Vagina (tissue), 2 donors: ENCODE data around the gene PARVA. TPM values are rescaled to one million over a fixed set of nuclear protein-coding genes. Genes with fewer than 3 reads are reported as not detected.

Experiments
- DNase-seq, 2 donors: peaks; one replicate each; pipeline ENCODE4 v3.0.0-alpha.2; 2017; ENCODE audit errors: extremely low spot score in 2 of 2
- H3K27ac ChIP-seq: fragments of 200-600 bp; sonication (generic); one replicate; pipeline ENCODE4 v1.5.1; 2019
- H3K27me3 ChIP-seq: fragments of 200-600 bp; sonication (generic); one replicate; pipeline ENCODE4 v1.5.1; 2019
- H3K36me3 ChIP-seq, 2 donors: fragments of 200-600 bp; sonication (generic); one replicate each; pipeline ENCODE4 v1.5.1; 2017 to 2019
- H3K4me1 ChIP-seq: fragments of 200-600 bp; sonication (generic); one replicate; pipeline ENCODE4 v1.5.1; 2019
- H3K4me3 ChIP-seq, 2 donors: fragments of 200-600 bp; sonication (generic); 1 replicate in 1 of 2; 2 replicates in 1 of 2; pipeline ENCODE4 v1.5.1; 2016 to 2019
- H3K9me3 ChIP-seq: fragments of 200-600 bp; sonication (generic); one replicate; pipeline ENCODE4 v1.5.1; 2019
- CTCF ChIP-seq, 3 experiments: fragments of 450-650 bp in 2 of 3; fragments of 200-600 bp in 1 of 3; sonication (generic) in 1 of 3; IDR thresholded peaks; one replicate each; pipeline ENCODE4 v1.5.1; 2017 to 2019; ENCODE audit warnings: antibody characterized with exemption in 3 of 3, mild to moderate bottlenecking in 2 of 3, moderate library complexity in 2 of 3
- POLR2A ChIP-seq, 2 donors: fragments of 450-650 bp; IDR thresholded peaks; one replicate each; pipeline ENCODE4 v1.6.1; 2017; ENCODE audit warnings: antibody characterized with exemption in 2 of 2, mild to moderate bottlenecking in 2 of 2, moderate library complexity in 2 of 2
- POLR2AphosphoS5 ChIP-seq, 2 donors: sonication (generic); formaldehyde crosslinking; IDR thresholded peaks; one replicate each; pipeline ENCODE4 v1.9.0; 2017; ENCODE audit warnings: antibody characterized with exemption in 2 of 2, mild to moderate bottlenecking in 2 of 2, low read depth in 1 of 2; ENCODE audit not compliant: insufficient read depth in 1 of 2
- intact Hi-C: fragments of 100-400 bp; cut with DNase I; formaldehyde crosslinking; loops from one replicate; pipeline ENCODE4 v1.15.1; 2023
- total RNA-seq: library from RNA; depleted of rRNA; stranded (reverse); fragments of >200 nt; gene quantifications from one replicate; pipeline ENCODE4 v1.2.3, GENCODE V29; 2016

Gene PARVA
- total RNA-seq, 1 donor from 2014 or later: 51.1 TPM

- peaks cover 41% of the 10 kb centered on the region for H3K4me1 ChIP-seq
- no peaks in the 10 kb centered on the region for H3K9me3 ChIP-seq
- DNase-seq: no peak
Measured at GRCh38 chr11:12470236-12470635, 92.9 kb downstream of the PARVA start.

DNA sequence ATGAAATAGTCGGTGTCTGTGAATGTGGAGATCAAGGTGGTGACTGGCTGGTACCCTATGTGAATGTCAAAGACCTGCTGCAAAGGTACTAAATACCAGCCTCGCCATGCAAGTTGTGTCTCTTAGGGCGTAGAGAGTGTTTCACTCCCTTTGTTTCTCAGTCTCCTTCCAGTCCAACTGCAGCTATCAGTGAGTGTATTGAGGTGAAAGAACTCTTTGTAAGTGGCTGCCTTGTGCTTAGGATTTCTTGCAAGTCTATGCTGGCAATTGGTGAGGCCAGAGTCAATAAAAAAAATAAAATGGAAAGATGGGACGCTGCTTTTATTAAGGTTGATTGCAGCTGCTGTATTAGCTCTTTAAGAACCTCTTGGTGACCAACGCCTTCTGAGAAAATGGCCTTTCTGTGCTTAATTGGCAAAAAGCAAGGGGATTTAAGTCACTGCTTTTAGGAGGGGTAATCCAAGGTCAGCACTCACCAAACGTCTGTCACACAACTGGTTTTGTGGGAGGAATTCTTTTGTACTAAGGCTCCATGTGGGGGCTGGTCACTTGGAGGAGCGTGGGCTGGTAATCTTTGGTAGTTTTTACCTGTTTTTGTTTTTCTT is 95.1 kb downstream of the PARVA start:
- Histone ChIP-seq H3K4me3 (no peak overlapping the region), H3K9me3 (no peaks in the 10 kb centered on the region), H3K27me3 (no peaks in the 10 kb centered on the region), H3K27ac (peak overlapping the region; percentile 26), H3K4me1 (peaks cover 39% of the 10 kb centered on the region), H3K36me3 (peaks cover 0 to 21% of the 10 kb centered on the region in 2 donors)
- intact Hi-C loops: no loop called here
- DNase-seq: no peak
- no peak for TF ChIP-seq POLR2A (IDR thresholded peaks at IDR 0.05)
- TF ChIP-seq POLR2AphosphoS5 (IDR thresholded peaks at IDR 0.05; ENCODE audit: insufficient read depth in 1 of 2, low read depth in 1 of 2): no peak
- TF ChIP-seq CTCF (IDR thresholded peaks at IDR 0.05): no peak

More at GRCh38 chr11:12470236-12470635, 92.9 kb downstream of the PARVA start:
- intact Hi-C loops: no loop called here
- H3K27me3 ChIP-seq: no peaks in the 10 kb centered on the region
- H3K36me3 ChIP-seq: peaks cover 0 to 15% of the 10 kb centered on the region in 2 donors
- no peak for TF ChIP-seq CTCF (IDR thresholded peaks at IDR 0.05)
- no peak for TF ChIP-seq POLR2AphosphoS5 (IDR thresholded peaks at IDR 0.05; ENCODE audit: insufficient read depth in 1 of 2, low read depth in 1 of 2)
- no peak for TF ChIP-seq POLR2A (IDR thresholded peaks at IDR 0.05)
- H3K4me3 ChIP-seq: no peak overlapping the region
- H3K27ac ChIP-seq: peak overlapping the region; percentile 70

DNA sequence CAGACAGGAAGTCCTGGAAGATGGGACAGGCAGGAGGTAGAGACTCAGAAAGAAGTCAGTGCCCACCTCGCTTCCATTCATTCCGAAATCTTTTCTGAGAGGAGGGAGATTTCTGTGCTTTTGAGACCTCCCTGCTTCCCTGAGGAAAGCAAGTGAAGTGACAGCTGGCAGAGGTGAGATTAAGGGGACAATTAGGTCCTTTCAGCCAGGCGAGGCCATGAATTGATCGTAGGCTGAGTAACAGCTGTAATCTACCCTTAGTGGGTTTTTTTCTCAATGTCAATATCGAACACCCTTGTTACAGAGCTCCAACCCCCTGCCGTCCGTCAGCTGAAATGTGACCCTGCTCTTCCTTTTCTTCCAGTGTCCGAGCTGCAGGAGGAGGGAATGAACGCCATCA is 96.0 kb downstream of the PARVA start:
- Histone ChIP-seq H3K4me3 (no peak overlapping the region), H3K4me1 (peaks cover 39% of the 10 kb centered on the region), H3K9me3 (no peaks in the 10 kb centered on the region), H3K36me3 (peaks cover 0 to 22% of the 10 kb centered on the region in 2 donors), H3K27ac (no peak overlapping the region), H3K27me3 (no peaks in the 10 kb centered on the region)
- intact Hi-C loops: no loop called here
- DNase-seq: no peak
- TF ChIP-seq POLR2A (IDR thresholded peaks at IDR 0.05) (no peak), POLR2AphosphoS5 (IDR thresholded peaks at IDR 0.05; ENCODE audit: insufficient read depth in 1 of 2, low read depth in 1 of 2) (no peak), CTCF (IDR thresholded peaks at IDR 0.05) (no peak)

GRCh38 chr11:12474871-12475270 is 97.5 kb downstream of the PARVA start:
- intact Hi-C loops: no loop called here
- H3K27me3 ChIP-seq: no peaks in the 10 kb centered on the region
- H3K4me3 ChIP-seq: no peak overlapping the region
- TF ChIP-seq POLR2A (IDR thresholded peaks at IDR 0.05) (no peak), CTCF (IDR thresholded peaks at IDR 0.05) (no peak), POLR2AphosphoS5 (IDR thresholded peaks at IDR 0.05; ENCODE audit: insufficient read depth in 1 of 2, low read depth in 1 of 2) (no peak)
- H3K36me3 ChIP-seq: peaks cover 0 to 22% of the 10 kb centered on the region in 2 donors
- no peak for DNase-seq
- H3K27ac ChIP-seq: no peak overlapping the region
- H3K4me1 ChIP-seq: peaks cover 48% of the 10 kb centered on the region
- H3K9me3 ChIP-seq: no peaks in the 10 kb centered on the region

- Histone ChIP-seq H3K27me3 (no peaks in the 10 kb centered on the region), H3K27ac (no peak overlapping the region), H3K9me3 (no peaks in the 10 kb centered on the region), H3K4me3 (no peak overlapping the region), H3K4me1 (peaks cover 24% of the 10 kb centered on the region), H3K36me3 (peaks cover 0 to 25% of the 10 kb centered on the region in 2 donors)
- no peak for TF ChIP-seq CTCF (IDR thresholded peaks at IDR 0.05)
- TF ChIP-seq POLR2AphosphoS5 (IDR thresholded peaks at IDR 0.05; ENCODE audit: insufficient read depth in 1 of 2, low read depth in 1 of 2): no peak
- TF ChIP-seq POLR2A (IDR thresholded peaks at IDR 0.05): no peak
- no peak for DNase-seq
- intact Hi-C loops: no loop called here
Measured at GRCh38 chr11:12478743-12479142, 101.4 kb downstream of the PARVA start.
